H9 (cell line): ENCODE data around the gene DUSP11. TPM values are rescaled to one million over a fixed set of nuclear protein-coding genes. Genes with fewer than 3 reads are reported as not detected.
"Not testable (repeated sequence)": the region's sequence is repeated elsewhere in the genome, so short reads cannot be mapped to it uniquely, and the experiment has no call there.

Experiments used
- DNase-seq: peaks from one replicate; pipeline ENCODE4 v3.0.0-alpha.2; 2017
- H2AFZ ChIP-seq: one replicate; pipeline ENCODE4 v1.6.1; 2013; ENCODE audit warnings: mild to moderate bottlenecking, low read length, control low read depth, moderate library complexity
- H2AK5ac ChIP-seq: 2 replicates; pipeline ENCODE4 v1.6.1; 2013; ENCODE audit warnings: low read length, control low read depth, mixed read lengths; ENCODE audit not compliant: insufficient read length
- H2BK120ac ChIP-seq: one replicate; pipeline ENCODE4 v1.6.1; 2013; ENCODE audit warnings: low read depth, mild to moderate bottlenecking, low read length, control low read depth, inconsistent platforms; ENCODE audit not compliant: poor library complexity, severe bottlenecking
- H2BK12ac ChIP-seq: 2 replicates; pipeline ENCODE4 v1.6.1; 2013; ENCODE audit warnings: low read length, control low read depth, mixed read lengths, low read depth; ENCODE audit not compliant: insufficient read length
- H2BK15ac ChIP-seq: 2 replicates; pipeline ENCODE4 v1.6.1; 2013; ENCODE audit warnings: low read depth, low read length, control low read depth
- H2BK20ac ChIP-seq: one replicate; pipeline ENCODE4 v1.6.1; 2013; ENCODE audit warnings: low read depth, mild to moderate bottlenecking, low read length, control low read depth, inconsistent platforms; ENCODE audit not compliant: poor library complexity, severe bottlenecking
- H2BK5ac ChIP-seq: 2 replicates; pipeline ENCODE4 v1.6.1; 2013; ENCODE audit warnings: low read length, control low read depth, mixed read lengths; ENCODE audit not compliant: insufficient read length
- H3K14ac ChIP-seq: 2 replicates; pipeline ENCODE4 v1.6.1; 2013; ENCODE audit warnings: low read length, control low read depth; ENCODE audit not compliant: insufficient read depth
- H3K18ac ChIP-seq: 2 replicates; pipeline ENCODE4 v1.6.1; 2013; ENCODE audit warnings: low read depth, mild to moderate bottlenecking, mixed read lengths, low read length, control low read depth; ENCODE audit not compliant: insufficient read length
- H3K23ac ChIP-seq: 2 replicates; pipeline ENCODE4 v1.6.1; 2013; ENCODE audit warnings: low read length, control low read depth, mixed read lengths, low read depth; ENCODE audit not compliant: insufficient read length
- H3K23me2 ChIP-seq: 2 replicates; pipeline ENCODE4 v1.6.1; 2013; ENCODE audit warnings: low read depth, mild to moderate bottlenecking, mixed read lengths, low read length, control low read depth; ENCODE audit not compliant: insufficient read length, poor library complexity, severe bottlenecking
- H3K27ac ChIP-seq: 2 replicates; pipeline ENCODE4 v1.5.1; 2013; ENCODE audit warnings: low read length, control low read depth, mixed read lengths, low read depth; ENCODE audit not compliant: insufficient read length
- H3K27me3 ChIP-seq: 2 replicates; pipeline ENCODE4 v1.6.1; 2013; ENCODE audit warnings: low read length, control low read depth, inconsistent platforms; ENCODE audit not compliant: insufficient read depth
- H3K4ac ChIP-seq: 2 replicates; pipeline ENCODE4 v1.6.1; 2013; ENCODE audit warnings: low read depth, mild to moderate bottlenecking, control low read depth, inconsistent platforms, low read length, moderate library complexity
- H3K4me1 ChIP-seq: 2 replicates; pipeline ENCODE4 v1.6.1; 2013; ENCODE audit warnings: low read length, control low read depth, inconsistent platforms; ENCODE audit not compliant: insufficient read depth
- H3K4me2 ChIP-seq: 2 replicates; pipeline ENCODE4 v1.6.1; 2013; ENCODE audit warnings: low read length, control low read depth, mixed read lengths; ENCODE audit not compliant: insufficient read length, insufficient read depth
- H3K56ac ChIP-seq: 2 replicates; pipeline ENCODE4 v1.6.1; 2013; ENCODE audit warnings: low read depth, mild to moderate bottlenecking, mixed read lengths, low read length, control low read depth; ENCODE audit not compliant: insufficient read length
- H3K79me1 ChIP-seq: 2 replicates; pipeline ENCODE4 v1.6.1; 2013; ENCODE audit warnings: low read depth, mild to moderate bottlenecking, moderate library complexity, low read length, control low read depth, inconsistent platforms; ENCODE audit not compliant: insufficient read depth, poor library complexity, severe bottlenecking
- H3K79me2 ChIP-seq: 2 replicates; pipeline ENCODE4 v1.6.1; 2013; ENCODE audit warnings: low read length, control low read depth, inconsistent platforms; ENCODE audit not compliant: insufficient read depth
- H3K9ac ChIP-seq: 2 replicates; pipeline ENCODE4 v1.6.1; 2013; ENCODE audit warnings: low read length, control low read depth, mixed read lengths; ENCODE audit not compliant: insufficient read length; ENCODE audit errors: extremely low read depth
- H3K9me3 ChIP-seq: one replicate; pipeline ENCODE4 v1.6.1; 2013; ENCODE audit warnings: low read depth, low read length, inconsistent platforms; ENCODE audit not compliant: control insufficient read depth
- H3T11ph ChIP-seq: one replicate; pipeline ENCODE4 v1.6.1; 2013; ENCODE audit warnings: mild to moderate bottlenecking, low read length, control low read depth, inconsistent platforms
- H4K20me1 ChIP-seq: one replicate; pipeline ENCODE4 v1.6.1; 2013; ENCODE audit not compliant: control insufficient read depth, insufficient read length, insufficient read depth
- H4K5ac ChIP-seq: 2 replicates; pipeline ENCODE4 v1.6.1; 2013; ENCODE audit warnings: low read depth, mild to moderate bottlenecking, mixed read lengths, low read length, control low read depth; ENCODE audit not compliant: insufficient read length
- H4K8ac ChIP-seq: replicated peaks from 2 replicates; pipeline ENCODE4 v1.6.1; 2013; ENCODE audit warnings: low read length, control low read depth, mixed read lengths, low read depth; ENCODE audit not compliant: insufficient read length
- H4K91ac ChIP-seq: 2 replicates; pipeline ENCODE4 v1.6.1; 2013; ENCODE audit warnings: low read depth, mild to moderate bottlenecking, moderate library complexity, mixed read lengths, low read length, control low read depth; ENCODE audit not compliant: insufficient read length
- H3K27ac Mint-ChIP-seq, 3 experiments: 2 replicates in 2 of 3; 3 replicates in 1 of 3; pipeline ENCODE4 v1.8.0; 2020 to 2021; ENCODE audit warnings: mixed read lengths in 3 of 3, mild to moderate bottlenecking in 1 of 3, moderate library complexity in 1 of 3
- H3K27me3 Mint-ChIP-seq: 2 replicates; pipeline ENCODE4 v1.8.0; 2021; ENCODE audit warnings: low read depth, mild to moderate bottlenecking, moderate library complexity, mixed read lengths
- H3K36me3 Mint-ChIP-seq, 3 experiments: 2 replicates in 2 of 3; 3 replicates in 1 of 3; pipeline ENCODE4 v1.8.0; 2020 to 2021; ENCODE audit warnings: low read depth in 3 of 3, mixed read lengths in 3 of 3; ENCODE audit not compliant: insufficient read depth in 1 of 3
- H3K4me1 Mint-ChIP-seq, 2 experiments: 2 replicates each; pipeline ENCODE4 v1.8.0; 2020; ENCODE audit warnings: mixed read lengths in 2 of 2
- H3K4me3 Mint-ChIP-seq, 2 experiments: 2 replicates in 1 of 2; 3 replicates in 1 of 2; pipeline ENCODE4 v1.8.0; 2020 to 2021; ENCODE audit warnings: mild to moderate bottlenecking in 2 of 2, mixed read lengths in 2 of 2, moderate library complexity in 1 of 2
- H3K9me3 Mint-ChIP-seq, 2 experiments: 2 replicates in 1 of 2; 3 replicates in 1 of 2; pipeline ENCODE4 v1.8.0; 2020; ENCODE audit warnings: mild to moderate bottlenecking in 2 of 2, mixed read lengths in 2 of 2, moderate library complexity in 1 of 2
- CTCF ChIP-seq: fragments of 200-600 bp; sonication (generic); conservative IDR thresholded peaks from 3 replicates; pipeline ENCODE4 v1.8.0; 2021; ENCODE audit warnings: antibody characterized with exemption, mild to moderate bottlenecking
- WGBS: extraction: QIAGEN DNeasy Blood & Tissue Kit; methylation state at CpG from one replicate; pipeline ENCODE4 v1.1.7; 2013; ENCODE audit warnings: missing lambda C conversion rate, low lambda C conversion rate, mixed read lengths; ENCODE audit not compliant: insufficient read length; ENCODE audit errors: extremely low coverage; 5-methylcytosine and 5-hydroxymethylcytosine counted together
- total RNA-seq: library from RNA; stranded (reverse); gene quantifications from 2 replicates; pipeline ENCODE4 v1.2.1, GENCODE V29; 2021

Gene DUSP11
- total RNA-seq, 1 experiment from 2014 or later = 21.4 TPM

GRCh38 chr2:73718421-73718820, 61.5 kb downstream of the DUSP11 start:
- peaks cover 45 to 62% of the 10 kb centered on the region in 2 experiments for H3K9me3 Mint-ChIP-seq
- H3K79me1 ChIP-seq = no peaks in the 10 kb centered on the region
- no peak overlapping the region for H3K27ac ChIP-seq
- no peak overlapping the region for H2AK5ac ChIP-seq
- no CpG with 5 or more reads among the region's 6 CpGs for WGBS
- no peak for TF ChIP-seq CTCF
- no peak overlapping the region for H3T11ph ChIP-seq
- no peaks in the 10 kb centered on the region for H3K79me2 ChIP-seq
- H2BK120ac ChIP-seq = no peak overlapping the region
- no peaks in the 10 kb centered on the region for H3K27me3 ChIP-seq
- no peak overlapping the region for H3K27ac Mint-ChIP-seq
- H3K4me1 ChIP-seq = no peaks in the 10 kb centered on the region
- peaks cover 64% of the 10 kb centered on the region for H3K27me3 Mint-ChIP-seq
- H3K36me3 Mint-ChIP-seq = peaks cover 0 to 12% (median 0%) of the 10 kb centered on the region in 3 experiments; a peak in 4 of 7 replicates
- no peak overlapping the region for H3K14ac ChIP-seq
- H3K9me3 ChIP-seq = peaks cover 11% of the 10 kb centered on the region
- no peak overlapping the region for H3K23ac ChIP-seq
- H3K9ac ChIP-seq = no peak overlapping the region
- no peak overlapping the region for H4K8ac ChIP-seq
- H2AFZ ChIP-seq = no peak overlapping the region
- no peaks in the 10 kb centered on the region for H3K4me1 Mint-ChIP-seq
- H3K4me2 ChIP-seq = no peak overlapping the region
- H2BK12ac ChIP-seq = no peak overlapping the region
- no peaks in the 10 kb centered on the region for H3K23me2 ChIP-seq
- H2BK15ac ChIP-seq = no peak overlapping the region
- H2BK20ac ChIP-seq = no peak overlapping the region
- H3K56ac ChIP-seq = no peak overlapping the region
- no peak overlapping the region for H2BK5ac ChIP-seq
- no peak overlapping the region for H4K91ac ChIP-seq
- no peak for DNase-seq
- H3K4ac ChIP-seq = no peak overlapping the region
- H3K18ac ChIP-seq = no peak overlapping the region
- no peak overlapping the region for H4K5ac ChIP-seq
- H4K20me1 ChIP-seq = no peaks in the 10 kb centered on the region
- no peak overlapping the region for H3K4me3 Mint-ChIP-seq

GRCh38 chr2:73717695-73718094, 62.2 kb downstream of the DUSP11 start:
- H2BK5ac ChIP-seq, H3K4me1 ChIP-seq, H3K27ac Mint-ChIP-seq, H4K8ac ChIP-seq, H2AK5ac ChIP-seq, H3K79me1 ChIP-seq, H3K27me3 ChIP-seq, H3K27ac ChIP-seq, DNase-seq, H2BK120ac ChIP-seq, H2BK15ac ChIP-seq, H3T11ph ChIP-seq, H3K9ac ChIP-seq, H4K5ac ChIP-seq, H2BK20ac ChIP-seq, H4K91ac ChIP-seq, H3K4me1 Mint-ChIP-seq, H3K36me3 Mint-ChIP-seq, H2AFZ ChIP-seq, H3K4me3 Mint-ChIP-seq, H3K23ac ChIP-seq, H3K23me2 ChIP-seq, H3K56ac ChIP-seq, H2BK12ac ChIP-seq, H3K4me2 ChIP-seq, H3K4ac ChIP-seq, H3K18ac ChIP-seq, H3K14ac ChIP-seq, H4K20me1 ChIP-seq, H3K79me2 ChIP-seq: not testable (repeated sequence)
- peaks cover 11% of the 10 kb centered on the region for H3K9me3 ChIP-seq
- Mint-ChIP-seq H3K27me3 (peaks cover 69% of the 10 kb centered on the region), H3K9me3 (peaks cover 40 to 58% of the 10 kb centered on the region in 2 experiments)
- WGBS = no CpG with 5 or more reads among the region's 4 CpGs
